BE2C (cell line): ENCODE measurements around the gene PLEKHO2.

ENCODE experiments used
- DNase-seq: peaks from one replicate; pipeline ENCODE4 v3.0.0-alpha.2; 2020
- H3K27me3 ChIP-seq: fragments of 250-450 bp; sonication (Bioruptor Pico); 2 replicates; pipeline ENCODE4 v1.5.1; 2020; ENCODE audit warnings: mild to moderate bottlenecking
- H3K36me3 ChIP-seq: fragments of 250-450 bp; sonication (Bioruptor Pico); 2 replicates; pipeline ENCODE4 v1.5.1; 2020; ENCODE audit warnings: mild to moderate bottlenecking
- H3K4me1 ChIP-seq: fragments of 250-450 bp; sonication (Bioruptor Pico); 2 replicates; pipeline ENCODE4 v1.5.1; 2020
- H3K4me3 ChIP-seq: 2 replicates; pipeline ENCODE4 v1.5.1; 2011; ENCODE audit warnings: low read depth, low read length
- H3K9me3 ChIP-seq: fragments of 250-450 bp; sonication (Bioruptor Pico); 2 replicates; pipeline ENCODE4 v1.5.1; 2020
- CTCF ChIP-seq: IDR thresholded peaks from 2 replicates; pipeline ENCODE4 v1.5.1; 2012; ENCODE audit warnings: mild to moderate bottlenecking, low read depth, low read length

The PLEKHO2 gene

GRCh38 chr15:64869501-64869900 is 27.8 kb downstream of the PLEKHO2 start:
- DNase-seq, result no peak
- no peaks in the 10 kb centered on the region for H3K9me3 ChIP-seq
- no peak for TF ChIP-seq CTCF

GRCh38 chr15:64870353-64870752 is 28.6 kb downstream of the PLEKHO2 start:
- Histone ChIP-seq H3K4me1 (no peaks in the 10 kb centered on the region), H3K9me3 (no peaks in the 10 kb centered on the region), H3K36me3 (no peaks in the 10 kb centered on the region; the same call in 1 of the 2 replicates), H3K27me3 (no peaks in the 10 kb centered on the region), H3K4me3 (no peak overlapping the region)
- TF ChIP-seq CTCF, result no peak
- no peak for DNase-seq

More at GRCh38 chr15:64869501-64869900, 27.8 kb downstream of the PLEKHO2 start:
- Histone ChIP-seq H3K36me3 (no peaks in the 10 kb centered on the region; the same call in 1 of the 2 replicates), H3K4me3 (no peak overlapping the region), H3K27me3 (no peaks in the 10 kb centered on the region), H3K4me1 (no peaks in the 10 kb centered on the region)

GRCh38 chr15:64875641-64876223 is 34.0 kb downstream of the PLEKHO2 start:
- peak; percentile 41 for DNase-seq
- Histone ChIP-seq H3K4me3 (no peak overlapping the region), H3K36me3 (no peaks in the 10 kb centered on the region), H3K9me3 (no peaks in the 10 kb centered on the region), H3K4me1 (peaks cover 5% of the 10 kb centered on the region), H3K27me3 (no peaks in the 10 kb centered on the region)
- no peak for TF ChIP-seq CTCF

GRCh38 chr15:64877435-64877834 is 35.7 kb downstream of the PLEKHO2 start:
- Histone ChIP-seq H3K27me3 (no peaks in the 10 kb centered on the region), H3K4me3 (no peak overlapping the region), H3K9me3 (no peaks in the 10 kb centered on the region), H3K36me3 (no peaks in the 10 kb centered on the region), H3K4me1 (peaks cover 5% of the 10 kb centered on the region)
- no peak for DNase-seq
- no peak for TF ChIP-seq CTCF

GRCh38 chr15:64878705-64879104 is 37.0 kb downstream of the PLEKHO2 start:
- Histone ChIP-seq H3K4me1 (peaks cover 9% of the 10 kb centered on the region), H3K4me3 (no peak overlapping the region), H3K9me3 (no peaks in the 10 kb centered on the region), H3K36me3 (no peaks in the 10 kb centered on the region), H3K27me3 (no peaks in the 10 kb centered on the region)
- no peak for TF ChIP-seq CTCF
- no peak for DNase-seq

- Histone ChIP-seq H3K9me3 (no peaks in the 10 kb centered on the region), H3K4me1 (peaks cover 16% of the 10 kb centered on the region), H3K4me3 (no peak overlapping the region), H3K27me3 (no peaks in the 10 kb centered on the region), H3K36me3 (no peaks in the 10 kb centered on the region)
- DNase-seq, result no peak
- TF ChIP-seq CTCF, result no peak
Observed at GRCh38 chr15:64883100-64883581, 41.4 kb downstream of the PLEKHO2 start.
